ENCODE results near the gene OPCML.

DNA sequence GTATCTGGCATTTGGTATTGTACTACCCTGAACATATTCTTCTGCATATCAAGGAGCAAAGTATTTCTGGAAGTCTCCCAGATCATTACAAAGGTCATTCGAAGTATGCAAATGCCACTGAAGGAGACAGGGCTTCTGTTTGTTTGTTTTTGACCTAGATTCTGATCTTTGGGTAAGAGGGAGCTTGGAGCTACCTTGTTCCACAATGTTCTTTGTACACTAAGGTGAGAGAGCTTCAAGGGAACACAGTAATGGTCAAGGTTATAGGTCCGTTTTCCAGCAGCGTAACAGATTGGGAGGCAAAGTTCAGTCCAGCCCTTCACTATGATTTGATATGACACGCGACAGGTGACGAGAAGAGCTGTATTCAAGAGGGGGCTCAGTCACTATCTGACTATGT lies 10.0 kb downstream of the OPCML start:
- TF ChIP-seq TCF7L2 (IDR thresholded peaks at IDR 0.05; ENCODE audit: low read depth, low read length) (no peak), POLR2AphosphoS5 (IDR thresholded peaks at IDR 0.05; ENCODE audit: low read depth, low read length) (no peak)
- TF ChIP-seq, protein P1, sequence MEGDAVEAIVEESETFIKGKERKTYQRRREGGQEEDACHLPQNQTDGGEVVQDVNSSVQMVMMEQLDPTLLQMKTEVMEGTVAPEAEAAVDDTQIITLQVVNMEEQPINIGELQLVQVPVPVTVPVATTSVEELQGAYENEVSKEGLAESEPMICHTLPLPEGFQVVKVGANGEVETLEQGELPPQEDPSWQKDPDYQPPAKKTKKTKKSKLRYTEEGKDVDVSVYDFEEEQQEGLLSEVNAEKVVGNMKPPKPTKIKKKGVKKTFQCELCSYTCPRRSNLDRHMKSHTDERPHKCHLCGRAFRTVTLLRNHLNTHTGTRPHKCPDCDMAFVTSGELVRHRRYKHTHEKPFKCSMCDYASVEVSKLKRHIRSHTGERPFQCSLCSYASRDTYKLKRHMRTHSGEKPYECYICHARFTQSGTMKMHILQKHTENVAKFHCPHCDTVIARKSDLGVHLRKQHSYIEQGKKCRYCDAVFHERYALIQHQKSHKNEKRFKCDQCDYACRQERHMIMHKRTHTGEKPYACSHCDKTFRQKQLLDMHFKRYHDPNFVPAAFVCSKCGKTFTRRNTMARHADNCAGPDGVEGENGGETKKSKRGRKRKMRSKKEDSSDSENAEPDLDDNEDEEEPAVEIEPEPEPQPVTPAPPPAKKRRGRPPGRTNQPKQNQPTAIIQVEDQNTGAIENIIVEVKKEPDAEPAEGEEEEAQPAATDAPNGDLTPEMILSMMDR (IDR thresholded peaks at IDR 0.05): no peak
